LNCAP (cell line): ENCODE results near the gene KRTAP5-8.

Experiments
- TF ChIP-seq, protein P1 (sequence below): fragments of 450-650 bp; IDR thresholded peaks from 2 replicates; pipeline ENCODE4 v1.5.1; 2017; ENCODE audit warnings: mild to moderate bottlenecking

KRTAP5-8 gene

DNA sequence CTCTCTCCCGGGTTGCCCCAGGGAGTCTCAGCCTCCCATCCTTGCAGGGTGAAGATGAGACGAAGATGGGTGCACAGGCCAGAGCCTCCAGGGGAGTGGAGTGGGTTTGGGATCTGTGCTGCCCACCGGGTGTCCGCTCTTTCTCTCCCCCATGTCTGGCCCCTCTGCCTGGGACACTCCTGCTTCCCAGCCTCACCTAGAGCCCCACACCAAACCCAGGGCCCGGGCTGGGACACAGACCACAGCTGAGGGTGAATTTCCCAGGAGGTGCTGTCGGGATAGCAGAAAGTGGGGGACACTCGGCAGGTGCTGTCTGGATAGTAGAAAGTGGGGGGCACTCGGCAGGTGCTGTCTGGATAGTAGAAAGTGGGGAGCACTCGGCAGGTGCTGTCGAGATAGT lies 35.8 kb upstream of the KRTAP5-8 start:
- TF ChIP-seq, protein P1, sequence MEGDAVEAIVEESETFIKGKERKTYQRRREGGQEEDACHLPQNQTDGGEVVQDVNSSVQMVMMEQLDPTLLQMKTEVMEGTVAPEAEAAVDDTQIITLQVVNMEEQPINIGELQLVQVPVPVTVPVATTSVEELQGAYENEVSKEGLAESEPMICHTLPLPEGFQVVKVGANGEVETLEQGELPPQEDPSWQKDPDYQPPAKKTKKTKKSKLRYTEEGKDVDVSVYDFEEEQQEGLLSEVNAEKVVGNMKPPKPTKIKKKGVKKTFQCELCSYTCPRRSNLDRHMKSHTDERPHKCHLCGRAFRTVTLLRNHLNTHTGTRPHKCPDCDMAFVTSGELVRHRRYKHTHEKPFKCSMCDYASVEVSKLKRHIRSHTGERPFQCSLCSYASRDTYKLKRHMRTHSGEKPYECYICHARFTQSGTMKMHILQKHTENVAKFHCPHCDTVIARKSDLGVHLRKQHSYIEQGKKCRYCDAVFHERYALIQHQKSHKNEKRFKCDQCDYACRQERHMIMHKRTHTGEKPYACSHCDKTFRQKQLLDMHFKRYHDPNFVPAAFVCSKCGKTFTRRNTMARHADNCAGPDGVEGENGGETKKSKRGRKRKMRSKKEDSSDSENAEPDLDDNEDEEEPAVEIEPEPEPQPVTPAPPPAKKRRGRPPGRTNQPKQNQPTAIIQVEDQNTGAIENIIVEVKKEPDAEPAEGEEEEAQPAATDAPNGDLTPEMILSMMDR: no peak

DNA sequence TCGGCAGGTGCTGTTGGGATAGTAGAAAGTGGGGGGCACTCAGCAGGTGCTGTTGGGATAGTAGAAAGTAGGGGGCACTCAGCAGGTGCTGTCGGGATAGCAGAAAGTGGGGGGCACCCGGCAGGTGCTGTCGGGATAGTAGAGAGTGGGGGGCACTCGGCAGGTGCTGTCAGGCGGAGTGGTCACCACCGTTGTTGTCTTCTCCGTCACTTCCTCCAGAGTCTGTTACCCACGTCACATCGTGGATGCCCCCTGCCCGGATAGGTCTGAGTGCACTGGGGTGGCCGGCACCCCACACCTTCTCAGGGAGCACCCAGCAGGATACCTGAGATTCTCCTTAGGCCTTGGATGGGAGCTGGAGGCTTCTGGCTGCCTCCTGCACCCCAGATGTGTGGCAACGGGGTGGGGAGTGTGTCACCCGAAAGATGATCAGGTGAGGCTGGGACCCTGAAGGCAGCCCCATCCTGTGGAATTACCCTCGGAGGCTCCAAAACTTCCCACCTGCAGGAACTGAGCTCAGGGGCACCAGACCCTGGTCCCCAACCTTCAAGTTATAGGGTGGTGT lies 34.9 kb upstream of the KRTAP5-8 start:
- TF ChIP-seq, protein P1: no peak

DNA sequence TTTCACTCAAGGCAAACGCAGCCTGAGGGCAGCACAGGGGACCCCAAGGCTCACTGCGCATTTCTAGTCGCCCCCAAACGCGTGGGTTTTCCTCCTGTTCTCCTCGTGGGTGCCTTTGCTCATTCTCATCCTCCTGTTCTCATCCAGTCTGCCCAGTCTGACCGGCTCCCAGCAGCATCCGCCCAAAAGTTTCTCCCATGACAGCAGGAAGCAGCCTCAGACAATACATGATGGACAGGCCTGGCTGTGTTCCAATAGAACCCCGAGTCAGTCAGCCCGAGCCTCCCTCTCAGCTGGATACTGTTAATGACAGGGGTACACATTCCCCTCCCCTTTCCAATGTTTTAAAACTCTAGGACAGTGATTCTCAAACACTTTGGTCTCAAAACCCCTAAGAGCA lies 33.3 kb upstream of the KRTAP5-8 start:
- TF ChIP-seq, protein P1: no peak

DNA sequence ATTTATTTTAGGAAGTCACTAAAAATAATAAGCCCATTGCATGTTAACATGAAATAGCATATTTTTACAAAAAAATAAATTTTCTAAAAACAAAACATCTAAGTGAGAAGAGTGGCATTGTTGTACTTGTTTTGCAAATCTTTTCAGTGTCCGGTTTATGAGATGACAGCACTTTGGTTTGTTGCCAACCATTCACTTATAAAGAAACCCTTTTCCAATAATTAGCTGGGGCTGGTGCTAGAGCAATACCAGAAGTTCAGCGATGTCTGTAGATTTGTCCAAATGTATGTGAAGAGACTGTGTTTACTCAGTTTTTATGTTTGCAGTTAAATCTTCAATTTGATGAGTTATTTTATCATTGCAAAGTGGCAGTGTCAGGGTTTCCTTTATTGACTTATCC lies 32.8 kb upstream of the KRTAP5-8 start:
- TF ChIP-seq, protein P1: no peak

DNA sequence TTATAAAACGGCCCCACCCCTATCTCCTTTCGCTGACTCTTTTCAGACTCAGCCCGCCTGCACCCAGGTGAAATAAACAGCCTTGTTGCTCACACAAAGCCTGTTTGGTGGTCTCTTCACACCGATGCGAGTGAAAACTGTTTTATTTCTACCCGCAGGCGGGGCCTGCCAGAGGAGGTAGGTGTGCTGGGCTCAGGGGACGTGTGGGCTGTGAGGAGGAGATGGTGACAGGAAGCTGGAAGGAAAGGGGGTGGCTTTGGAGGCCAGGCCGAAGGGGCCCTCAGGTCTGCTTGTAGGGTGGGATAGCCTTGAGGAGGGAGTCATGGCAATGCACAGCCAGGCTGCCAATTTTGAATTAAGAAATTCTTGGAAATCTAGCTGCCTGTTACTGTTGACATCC lies 32.0 kb upstream of the KRTAP5-8 start:
- TF ChIP-seq, protein P1: no peak

DNA sequence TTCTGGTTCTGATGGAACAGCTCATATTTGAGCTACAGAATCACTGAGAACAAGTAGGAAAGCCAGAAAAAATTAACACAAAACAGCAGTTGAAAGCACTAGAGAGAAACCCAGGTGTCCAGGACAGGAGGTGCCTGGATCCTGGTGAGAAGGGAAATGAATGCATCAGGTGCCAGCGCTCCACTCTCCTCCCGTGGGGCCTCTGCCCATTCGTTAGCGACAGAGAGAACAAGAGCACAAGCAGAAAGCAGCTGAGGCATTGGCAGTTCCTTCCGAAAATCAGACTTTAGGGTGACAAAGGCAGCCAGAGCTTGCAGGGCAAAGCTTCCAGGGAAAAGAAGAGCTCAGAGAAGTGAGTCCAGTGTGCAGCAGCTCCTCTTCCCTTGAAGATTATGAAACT lies 30.7 kb upstream of the KRTAP5-8 start:
- TF ChIP-seq, protein P1: no peak

DNA sequence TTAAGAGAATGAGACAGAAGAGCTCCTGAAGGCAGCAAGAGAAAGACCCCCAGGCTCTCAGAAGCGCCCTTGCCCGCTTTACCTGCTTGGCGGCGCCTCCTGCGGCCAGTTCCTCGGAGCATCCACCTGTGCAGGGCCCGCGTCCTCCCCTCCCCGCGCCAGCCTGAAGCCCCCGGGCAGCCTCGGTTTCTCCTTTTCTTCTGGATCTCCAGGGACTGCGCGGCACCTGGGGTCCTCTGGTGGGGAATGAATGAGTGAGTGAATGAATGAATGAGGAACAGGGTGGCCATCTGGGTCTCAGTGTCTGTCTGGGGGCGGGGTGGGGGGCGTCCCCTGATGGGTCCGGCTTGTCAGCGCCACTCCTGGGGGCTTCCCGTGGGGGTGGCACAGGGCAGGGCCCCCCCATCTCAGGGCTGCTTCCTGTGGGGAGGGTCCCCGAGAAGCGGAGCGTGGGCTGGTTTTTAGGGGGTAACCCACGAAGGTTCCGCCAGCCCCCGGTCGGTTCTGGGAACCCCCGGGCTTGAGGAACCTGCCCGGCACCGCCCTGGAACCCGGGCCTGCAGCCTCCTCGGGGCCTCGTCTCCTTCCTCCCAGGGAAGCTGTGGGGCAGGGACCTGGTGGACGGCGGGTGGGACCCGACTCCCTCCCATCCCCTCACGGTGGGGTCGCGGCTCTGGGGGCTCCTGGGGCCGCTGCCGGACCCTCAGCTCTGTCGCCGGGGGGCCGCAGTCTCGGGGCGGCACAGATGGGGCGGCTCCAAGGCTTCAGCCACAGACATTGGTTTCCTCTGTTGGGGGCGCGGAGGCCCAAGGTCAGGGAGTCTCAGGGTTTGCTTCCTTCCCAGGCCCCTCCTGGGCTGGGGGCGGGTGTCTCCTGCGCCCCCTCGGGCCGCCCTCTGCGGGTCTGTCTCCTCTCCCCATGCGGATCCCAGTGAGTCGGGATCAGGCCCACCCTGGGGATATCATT lies 19.0 kb upstream of the KRTAP5-8 start:
- TF ChIP-seq, protein P1: no peak
